Measurements from ENCODE around the gene CCR6. TPM values are rescaled to one million over a fixed set of nuclear protein-coding genes. Genes with fewer than 3 reads are reported as not detected.

Gene CCR6
- total and polyA plus RNA-seq, 10 of the 15 experiments (the other 5 are each of a cell fraction or from before 2014, with no cell fraction given), result 2.2 to 7.6 (median 6.7) TPM

DNA sequence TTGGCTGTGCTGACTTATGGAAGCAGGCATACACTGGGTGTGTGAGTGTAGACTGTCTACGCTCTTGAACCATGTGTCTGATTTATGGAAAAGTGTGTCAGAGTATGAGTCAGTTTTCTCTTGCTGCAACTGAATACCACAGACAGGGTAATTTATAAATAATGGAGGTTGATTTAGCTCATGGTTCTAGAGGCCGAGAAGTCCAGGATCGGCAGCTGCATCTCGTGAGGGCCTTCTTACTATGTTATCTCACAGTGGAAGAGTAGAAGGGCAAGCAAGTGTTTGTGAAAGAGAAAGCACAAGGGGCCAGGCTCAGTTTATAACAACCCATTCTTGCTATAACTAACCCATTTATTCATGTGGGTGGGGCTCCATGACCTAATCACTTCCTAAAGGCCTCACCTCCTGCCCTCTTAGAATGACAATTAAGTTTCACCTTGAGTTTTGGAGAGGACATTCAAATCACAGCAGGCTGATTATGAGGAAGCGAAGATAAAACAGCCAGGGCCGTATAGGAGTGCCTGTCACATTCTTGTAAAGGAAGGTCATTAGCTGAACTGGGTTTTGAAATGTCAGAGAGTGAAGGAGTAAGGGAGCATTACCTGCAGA, 28.1 kb downstream of the CCR6 start (continued):
- TF ChIP-seq, protein P1, sequence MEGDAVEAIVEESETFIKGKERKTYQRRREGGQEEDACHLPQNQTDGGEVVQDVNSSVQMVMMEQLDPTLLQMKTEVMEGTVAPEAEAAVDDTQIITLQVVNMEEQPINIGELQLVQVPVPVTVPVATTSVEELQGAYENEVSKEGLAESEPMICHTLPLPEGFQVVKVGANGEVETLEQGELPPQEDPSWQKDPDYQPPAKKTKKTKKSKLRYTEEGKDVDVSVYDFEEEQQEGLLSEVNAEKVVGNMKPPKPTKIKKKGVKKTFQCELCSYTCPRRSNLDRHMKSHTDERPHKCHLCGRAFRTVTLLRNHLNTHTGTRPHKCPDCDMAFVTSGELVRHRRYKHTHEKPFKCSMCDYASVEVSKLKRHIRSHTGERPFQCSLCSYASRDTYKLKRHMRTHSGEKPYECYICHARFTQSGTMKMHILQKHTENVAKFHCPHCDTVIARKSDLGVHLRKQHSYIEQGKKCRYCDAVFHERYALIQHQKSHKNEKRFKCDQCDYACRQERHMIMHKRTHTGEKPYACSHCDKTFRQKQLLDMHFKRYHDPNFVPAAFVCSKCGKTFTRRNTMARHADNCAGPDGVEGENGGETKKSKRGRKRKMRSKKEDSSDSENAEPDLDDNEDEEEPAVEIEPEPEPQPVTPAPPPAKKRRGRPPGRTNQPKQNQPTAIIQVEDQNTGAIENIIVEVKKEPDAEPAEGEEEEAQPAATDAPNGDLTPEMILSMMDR (IDR thresholded peaks at IDR 0.05 in 2 of 3, conservative IDR thresholded peaks at IDR 0.05 in 1 of 3; ENCODE audit: control insufficient read depth in 2 of 3, extremely low read depth in 1 of 3, insufficient read depth in 1 of 3, low read depth in 3 of 3, low read length in 3 of 3), result no peak
- TF ChIP-seq ESRRA (IDR thresholded peaks at IDR 0.05; ENCODE audit: low read length) (peak; percentile 98), BRCA1 (IDR thresholded peaks at IDR 0.05; ENCODE audit: low read depth, low read length) (no peak), RBBP5 (conservative IDR thresholded peaks at IDR 0.05) (no peak), MTA2 (IDR thresholded peaks at IDR 0.05; ENCODE audit: low read depth) (peak; percentile 74), PAX5 (IDR thresholded peaks at IDR 0.05; ENCODE audit: borderline replicate concordance, low read depth, low read length) (0 out of 2 replicates have a peak, but pooled peaks have one; percentile 46), NFIC (IDR thresholded peaks at IDR 0.05; ENCODE audit: low read depth, low read length) (peak; percentile 76), WRNIP1 (IDR thresholded peaks at IDR 0.05; ENCODE audit: borderline replicate concordance, low read depth, low read length) (no peak), TBL1XR1 (IDR thresholded peaks at IDR 0.05; ENCODE audit: low read depth, low read length) (peak; percentile 71; the same call in 1 of the 2 replicates), CREB1 (IDR thresholded peaks at IDR 0.05; ENCODE audit: low read depth) (0 out of 2 replicates have a peak, but pooled peaks have one; percentile 22), MEF2A (IDR thresholded peaks at IDR 0.05; ENCODE audit: insufficient read depth, low read depth, low read length) (0 out of 2 replicates have a peak, but pooled peaks have one; percentile 19), ZNF384 (IDR thresholded peaks at IDR 0.05; ENCODE audit: borderline replicate concordance, low read depth, low read length) (no peak), POLR2AphosphoS2 (IDR thresholded peaks at IDR 0.05; ENCODE audit: low read depth, low read length) (no peak), EP300 (IDR thresholded peaks at IDR 0.05; ENCODE audit: borderline replicate concordance in 1 of 2, control insufficient read depth in 1 of 2, low read depth in 2 of 2, low read length in 2 of 2) (peak; percentile 52 to 57; a peak in 3 of 4 replicates), PML (IDR thresholded peaks at IDR 0.05; ENCODE audit: low read length) (no peak), HCFC1 (IDR thresholded peaks at IDR 0.05; ENCODE audit: low read length) (no peak), NRF1 (conservative IDR thresholded peaks at IDR 0.05; ENCODE audit: low read depth, low read length) (no peak), CHD2 (IDR thresholded peaks at IDR 0.05; ENCODE audit: borderline replicate concordance, low read depth, low read length) (no peak)
- TF ChIP-seq, protein P2, sequence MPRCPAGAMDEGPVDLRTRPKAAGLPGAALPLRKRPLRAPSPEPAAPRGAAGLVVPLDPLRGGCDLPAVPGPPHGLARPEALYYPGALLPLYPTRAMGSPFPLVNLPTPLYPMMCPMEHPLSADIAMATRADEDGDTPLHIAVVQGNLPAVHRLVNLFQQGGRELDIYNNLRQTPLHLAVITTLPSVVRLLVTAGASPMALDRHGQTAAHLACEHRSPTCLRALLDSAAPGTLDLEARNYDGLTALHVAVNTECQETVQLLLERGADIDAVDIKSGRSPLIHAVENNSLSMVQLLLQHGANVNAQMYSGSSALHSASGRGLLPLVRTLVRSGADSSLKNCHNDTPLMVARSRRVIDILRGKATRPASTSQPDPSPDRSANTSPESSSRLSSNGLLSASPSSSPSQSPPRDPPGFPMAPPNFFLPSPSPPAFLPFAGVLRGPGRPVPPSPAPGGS (IDR thresholded peaks at IDR 0.05; ENCODE audit: borderline replicate concordance, insufficient read depth, low read depth, low read length, poor library complexity, severe bottlenecking), result peak; percentile 7
- TF ChIP-seq, protein P3, sequence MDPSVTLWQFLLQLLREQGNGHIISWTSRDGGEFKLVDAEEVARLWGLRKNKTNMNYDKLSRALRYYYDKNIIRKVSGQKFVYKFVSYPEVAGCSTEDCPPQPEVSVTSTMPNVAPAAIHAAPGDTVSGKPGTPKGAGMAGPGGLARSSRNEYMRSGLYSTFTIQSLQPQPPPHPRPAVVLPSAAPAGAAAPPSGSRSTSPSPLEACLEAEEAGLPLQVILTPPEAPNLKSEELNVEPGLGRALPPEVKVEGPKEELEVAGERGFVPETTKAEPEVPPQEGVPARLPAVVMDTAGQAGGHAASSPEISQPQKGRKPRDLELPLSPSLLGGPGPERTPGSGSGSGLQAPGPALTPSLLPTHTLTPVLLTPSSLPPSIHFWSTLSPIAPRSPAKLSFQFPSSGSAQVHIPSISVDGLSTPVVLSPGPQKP (IDR thresholded peaks at IDR 0.05; ENCODE audit: low read depth, low read length), result no peak
- TF ChIP-seq, protein P4, sequence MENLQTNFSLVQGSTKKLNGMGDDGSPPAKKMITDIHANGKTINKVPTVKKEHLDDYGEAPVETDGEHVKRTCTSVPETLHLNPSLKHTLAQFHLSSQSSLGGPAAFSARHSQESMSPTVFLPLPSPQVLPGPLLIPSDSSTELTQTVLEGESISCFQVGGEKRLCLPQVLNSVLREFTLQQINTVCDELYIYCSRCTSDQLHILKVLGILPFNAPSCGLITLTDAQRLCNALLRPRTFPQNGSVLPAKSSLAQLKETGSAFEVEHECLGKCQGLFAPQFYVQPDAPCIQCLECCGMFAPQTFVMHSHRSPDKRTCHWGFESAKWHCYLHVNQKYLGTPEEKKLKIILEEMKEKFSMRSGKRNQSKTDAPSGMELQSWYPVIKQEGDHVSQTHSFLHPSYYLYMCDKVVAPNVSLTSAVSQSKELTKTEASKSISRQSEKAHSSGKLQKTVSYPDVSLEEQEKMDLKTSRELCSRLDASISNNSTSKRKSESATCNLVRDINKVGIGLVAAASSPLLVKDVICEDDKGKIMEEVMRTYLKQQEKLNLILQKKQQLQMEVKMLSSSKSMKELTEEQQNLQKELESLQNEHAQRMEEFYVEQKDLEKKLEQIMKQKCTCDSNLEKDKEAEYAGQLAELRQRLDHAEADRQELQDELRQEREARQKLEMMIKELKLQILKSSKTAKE (IDR thresholded peaks at IDR 0.05; ENCODE audit: low read depth, poor library complexity, severe bottlenecking), result peak; percentile 57
- TF ChIP-seq, protein P5, sequence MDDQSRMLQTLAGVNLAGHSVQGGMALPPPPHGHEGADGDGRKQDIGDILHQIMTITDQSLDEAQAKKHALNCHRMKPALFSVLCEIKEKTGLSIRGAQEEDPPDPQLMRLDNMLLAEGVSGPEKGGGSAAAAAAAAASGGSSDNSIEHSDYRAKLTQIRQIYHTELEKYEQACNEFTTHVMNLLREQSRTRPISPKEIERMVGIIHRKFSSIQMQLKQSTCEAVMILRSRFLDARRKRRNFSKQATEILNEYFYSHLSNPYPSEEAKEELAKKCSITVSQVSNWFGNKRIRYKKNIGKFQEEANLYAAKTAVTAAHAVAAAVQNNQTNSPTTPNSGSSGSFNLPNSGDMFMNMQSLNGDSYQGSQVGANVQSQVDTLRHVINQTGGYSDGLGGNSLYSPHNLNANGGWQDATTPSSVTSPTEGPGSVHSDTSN (IDR thresholded peaks at IDR 0.05; ENCODE audit: insufficient replicate concordance, low read depth, low read length), result no peak

Data from GM12878 (cell line).